Muscle layer of duodenum (tissue), 2 donors: ENCODE data around the gene SORCS2.

Source experiments
- H3K27ac ChIP-seq: one replicate; pipeline ENCODE4 v1.7.0; 2013; ENCODE audit warnings: mild to moderate bottlenecking, low read length
- H3K27me3 ChIP-seq: one replicate; pipeline ENCODE4 v1.7.0; 2013; ENCODE audit warnings: low read depth, mild to moderate bottlenecking, control low read depth, low read length
- H3K36me3 ChIP-seq, 2 donors: one replicate each; pipeline ENCODE4 v1.7.0; 2013; ENCODE audit warnings: low read length in 2 of 2, control low read depth in 1 of 2, mild to moderate bottlenecking in 1 of 2; ENCODE audit not compliant: insufficient read depth in 2 of 2, control insufficient read depth in 1 of 2
- H3K4me1 ChIP-seq, 2 donors: one replicate each; pipeline ENCODE4 v1.7.0; 2013; ENCODE audit warnings: low read length in 2 of 2, mild to moderate bottlenecking in 2 of 2, control low read depth in 1 of 2, moderate library complexity in 1 of 2; ENCODE audit not compliant: insufficient read depth in 2 of 2, control insufficient read depth in 1 of 2
- H3K4me3 ChIP-seq, 2 donors: one replicate each; pipeline ENCODE4 v1.7.0; 2013; ENCODE audit warnings: low read length in 2 of 2, low read depth in 1 of 2, mild to moderate bottlenecking in 1 of 2
- H3K9me3 ChIP-seq, 2 donors: one replicate each; pipeline ENCODE4 v1.7.0; 2013; ENCODE audit warnings: low read length in 2 of 2, control low read depth in 1 of 2, mild to moderate bottlenecking in 1 of 2; ENCODE audit not compliant: control insufficient read depth in 1 of 2
- donor health status: healthy.

The SORCS2 gene

DNA sequence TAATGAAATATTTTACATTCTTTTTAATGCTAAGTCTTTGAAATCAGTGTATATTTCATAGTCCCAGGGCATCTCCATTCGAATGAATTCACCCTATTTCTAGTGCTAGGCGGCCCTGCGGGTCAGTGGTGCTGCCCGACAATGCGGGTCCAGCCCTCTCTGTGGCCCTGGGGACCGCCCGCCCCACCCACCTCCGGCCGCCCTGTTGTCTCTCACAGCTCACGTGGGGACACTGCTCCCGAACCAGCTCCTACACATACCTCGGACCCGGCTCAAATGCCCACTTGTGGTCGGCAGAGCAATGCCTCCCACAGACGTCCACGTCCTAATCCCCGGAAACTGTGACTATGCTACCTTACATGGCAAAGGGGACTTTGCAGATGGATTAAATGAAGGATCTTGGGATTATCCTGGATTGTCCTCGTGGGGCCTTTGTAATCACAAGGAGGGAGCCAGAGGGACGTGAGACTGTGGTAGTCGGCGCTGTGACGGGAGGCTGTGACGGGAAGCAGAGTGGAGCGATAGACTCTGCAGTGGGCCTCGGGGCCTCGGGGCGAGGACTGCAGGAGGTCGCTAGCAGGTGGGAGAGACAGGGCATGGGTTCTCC, 334.7 kb downstream of the SORCS2 start:
- no peaks in the 10 kb centered on the region for H3K36me3 ChIP-seq
- no peaks in the 10 kb centered on the region for H3K27me3 ChIP-seq
- no peak overlapping the region for H3K4me3 ChIP-seq
- no peaks in the 10 kb centered on the region for H3K9me3 ChIP-seq
- H3K4me1 ChIP-seq, result no peaks in the 10 kb centered on the region
- no peak overlapping the region for H3K27ac ChIP-seq

DNA sequence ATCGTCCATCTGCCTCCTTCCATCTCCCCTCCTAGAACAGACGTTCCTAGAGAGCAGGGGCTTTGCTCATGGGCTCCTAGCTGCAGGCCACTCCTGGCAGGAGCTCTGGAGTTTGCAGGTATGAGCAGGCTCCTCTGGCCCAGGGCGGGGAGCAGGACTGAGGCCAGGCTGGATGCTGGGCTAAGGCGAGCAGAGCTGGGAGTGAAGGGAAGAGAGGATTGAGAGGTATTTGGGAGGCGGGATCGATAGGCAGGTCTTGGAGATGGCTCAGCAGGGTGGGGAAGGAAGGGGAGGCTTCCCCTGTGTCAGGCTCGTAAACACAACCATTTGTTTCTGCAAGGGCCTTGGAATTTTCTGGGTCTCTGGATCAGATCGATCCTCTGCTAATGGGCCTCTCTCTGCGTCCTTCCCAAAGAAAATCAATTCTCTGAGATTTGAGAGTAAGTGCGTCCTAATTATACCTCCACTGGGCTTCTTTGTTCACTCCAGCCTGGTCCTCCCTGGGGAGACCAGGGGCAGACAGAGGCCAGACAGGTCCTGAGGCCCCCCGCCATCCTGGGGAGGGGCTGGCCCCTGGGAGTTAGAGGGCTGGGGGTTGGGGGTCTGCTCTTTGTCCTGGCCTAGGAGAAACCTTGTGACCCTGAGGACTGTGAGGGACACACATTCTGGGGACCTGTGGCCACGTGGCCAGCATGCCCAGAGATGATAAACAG, 337.2 kb downstream of the SORCS2 start:
- H3K27me3 ChIP-seq, result no peaks in the 10 kb centered on the region
- no peak overlapping the region for H3K27ac ChIP-seq
- no peaks in the 10 kb centered on the region for H3K4me1 ChIP-seq
- no peaks in the 10 kb centered on the region for H3K9me3 ChIP-seq
- no peak overlapping the region for H3K4me3 ChIP-seq
- no peaks in the 10 kb centered on the region for H3K36me3 ChIP-seq

DNA sequence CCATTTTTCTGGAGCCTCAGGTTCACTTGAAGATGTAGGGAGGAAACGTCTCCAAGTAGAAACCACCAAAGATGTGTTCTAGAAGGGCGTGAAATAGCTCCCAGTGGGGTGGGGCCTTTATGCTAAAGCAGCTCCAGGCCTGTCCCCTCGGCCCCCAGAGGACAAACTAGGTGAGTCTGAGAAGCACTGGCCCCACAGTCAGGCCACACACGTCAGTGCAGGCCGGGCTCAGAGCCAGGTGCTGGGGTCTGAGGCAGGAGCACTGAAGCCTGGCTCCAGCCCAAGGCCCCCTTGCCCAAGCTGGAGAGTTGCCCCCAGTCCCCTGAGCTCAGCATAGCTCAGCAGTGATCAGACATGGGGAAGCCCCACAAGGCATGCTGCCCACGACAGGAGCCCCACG, 337.7 kb downstream of the SORCS2 start:
- H3K9me3 ChIP-seq, result no peaks in the 10 kb centered on the region
- no peaks in the 10 kb centered on the region for H3K27me3 ChIP-seq

DNA sequence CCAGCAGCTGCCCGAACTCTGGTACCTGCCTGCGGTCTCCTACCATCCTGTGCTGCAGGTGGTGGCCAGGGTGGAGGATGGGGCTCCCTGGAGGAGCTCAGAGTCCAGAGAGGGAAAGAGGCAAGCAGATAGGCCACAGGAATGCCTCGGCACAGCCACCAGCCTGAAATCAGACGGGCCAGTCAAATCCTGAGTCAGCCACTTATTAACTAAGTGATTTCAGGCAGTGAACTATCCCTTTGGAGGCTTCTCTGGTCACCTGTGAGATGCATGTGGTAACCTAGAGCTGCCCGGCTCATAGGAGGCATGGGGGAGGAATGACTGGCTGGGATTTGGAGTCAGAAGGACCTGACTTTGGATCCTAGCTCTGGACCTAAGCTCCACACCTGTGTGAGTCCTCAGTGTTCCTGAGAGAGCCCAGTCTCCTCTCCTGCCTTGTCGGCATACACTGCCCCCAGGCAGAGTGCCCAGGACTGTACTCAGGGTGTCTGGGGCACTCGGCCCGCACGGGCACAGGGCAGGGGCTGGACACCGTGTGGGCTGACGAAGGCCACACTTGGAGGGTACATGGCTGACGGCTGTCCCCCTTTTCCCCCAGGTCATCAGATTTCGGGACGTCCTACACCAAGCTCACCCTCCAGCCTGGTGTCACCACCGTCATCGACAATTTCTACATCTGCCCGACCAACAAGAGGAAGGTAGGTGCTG, 338.7 kb downstream of the SORCS2 start:
- H3K27me3 ChIP-seq, result no peaks in the 10 kb centered on the region

More for the DNA sequence above, 337.7 kb downstream of the SORCS2 start:
- Histone ChIP-seq H3K36me3 (no peaks in the 10 kb centered on the region), H3K4me1 (no peaks in the 10 kb centered on the region), H3K27ac (no peak overlapping the region), H3K4me3 (no peak overlapping the region)

DNA sequence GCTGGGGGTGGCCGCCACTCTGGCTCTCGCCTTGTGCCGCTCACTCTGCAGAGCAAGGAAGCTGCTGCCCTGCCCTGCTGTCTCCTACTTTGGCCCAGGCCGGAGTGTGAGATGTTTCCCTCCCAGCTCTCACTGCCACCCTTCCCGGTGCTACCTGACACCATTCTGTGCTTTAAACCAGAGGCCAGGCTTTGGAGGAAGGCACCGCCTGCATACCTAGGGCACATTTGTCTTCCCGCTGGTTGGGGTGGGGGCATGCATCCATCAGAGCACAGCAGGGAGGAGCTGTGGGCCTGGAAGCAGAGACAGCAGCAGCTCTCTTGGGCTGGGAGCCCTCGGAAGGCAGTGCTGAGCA, 339.3 kb downstream of the SORCS2 start:
- Histone ChIP-seq H3K4me3 (no peak overlapping the region), H3K27ac (no peak overlapping the region), H3K36me3 (no peaks in the 10 kb centered on the region), H3K9me3 (no peaks in the 10 kb centered on the region), H3K27me3 (no peaks in the 10 kb centered on the region), H3K4me1 (no peaks in the 10 kb centered on the region)

More for the DNA sequence above, 338.7 kb downstream of the SORCS2 start:
- Histone ChIP-seq H3K9me3 (no peaks in the 10 kb centered on the region), H3K27ac (no peak overlapping the region), H3K4me1 (no peaks in the 10 kb centered on the region), H3K36me3 (no peaks in the 10 kb centered on the region), H3K4me3 (no peak overlapping the region)

DNA sequence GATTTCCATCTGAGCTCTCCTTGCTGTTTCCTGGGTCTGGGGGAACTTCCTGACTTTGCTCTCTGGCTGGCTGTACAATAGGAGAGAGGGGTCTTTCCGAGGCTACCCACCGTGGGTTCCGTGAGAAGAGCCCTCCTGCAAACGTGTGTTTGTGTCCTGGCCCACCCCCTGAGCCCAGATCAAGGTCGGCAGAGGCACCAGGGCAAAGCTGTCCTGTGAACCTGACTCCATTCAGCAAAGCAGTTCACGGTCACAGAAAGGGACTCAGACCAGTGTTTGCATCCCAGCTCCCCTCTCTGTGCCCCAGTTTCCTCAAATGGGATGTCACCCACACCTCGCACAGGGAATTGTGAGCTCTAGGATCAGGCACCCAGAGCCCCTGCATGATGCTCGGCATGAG, 339.7 kb downstream of the SORCS2 start:
- Histone ChIP-seq H3K9me3 (no peaks in the 10 kb centered on the region), H3K27me3 (no peaks in the 10 kb centered on the region), H3K27ac (no peak overlapping the region), H3K4me1 (no peaks in the 10 kb centered on the region), H3K36me3 (no peaks in the 10 kb centered on the region), H3K4me3 (no peak overlapping the region)

DNA sequence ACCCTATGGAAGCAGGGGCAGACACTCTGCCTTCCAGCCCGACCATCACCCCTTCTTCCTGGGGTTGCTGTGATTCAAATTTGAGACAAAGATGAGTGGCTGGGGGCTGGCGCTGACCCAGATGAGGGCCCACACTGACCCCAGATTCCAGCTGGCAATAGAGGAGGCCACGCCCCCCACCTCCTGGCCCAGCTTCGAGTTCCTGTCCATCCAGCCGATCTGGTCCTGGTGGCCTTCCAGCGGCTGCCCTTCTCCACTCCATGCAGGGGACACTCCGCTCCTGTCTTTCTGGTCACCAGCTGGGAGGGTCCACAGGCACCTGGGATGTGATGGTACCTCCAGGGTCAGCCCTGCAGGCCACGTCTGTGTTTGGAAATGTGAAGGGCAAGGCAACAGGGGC, 340.9 kb downstream of the SORCS2 start:
- H3K27ac ChIP-seq, result no peak overlapping the region
- H3K4me1 ChIP-seq, result no peaks in the 10 kb centered on the region
- no peaks in the 10 kb centered on the region for H3K9me3 ChIP-seq
- H3K36me3 ChIP-seq, result no peaks in the 10 kb centered on the region
- no peaks in the 10 kb centered on the region for H3K27me3 ChIP-seq
- H3K4me3 ChIP-seq, result no peak overlapping the region

- no peaks in the 10 kb centered on the region for H3K9me3 ChIP-seq
- H3K4me3 ChIP-seq, result no peak overlapping the region
- H3K36me3 ChIP-seq, result no peaks in the 10 kb centered on the region
- no peak overlapping the region for H3K27ac ChIP-seq
- H3K4me1 ChIP-seq, result no peaks in the 10 kb centered on the region
- H3K27me3 ChIP-seq, result no peaks in the 10 kb centered on the region
Observed at GRCh38 chr4:7535094-7535493, 342.8 kb downstream of the SORCS2 start.

- H3K4me3 ChIP-seq, result no peak overlapping the region
- H3K4me1 ChIP-seq, result no peaks in the 10 kb centered on the region
- no peaks in the 10 kb centered on the region for H3K36me3 ChIP-seq
- H3K27me3 ChIP-seq, result no peaks in the 10 kb centered on the region
- H3K9me3 ChIP-seq, result no peaks in the 10 kb centered on the region
- H3K27ac ChIP-seq, result no peak overlapping the region
Observed at GRCh38 chr4:7535619-7536018, 343.3 kb downstream of the SORCS2 start.

- Histone ChIP-seq H3K9me3 (no peaks in the 10 kb centered on the region), H3K27ac (no peak overlapping the region), H3K4me3 (no peak overlapping the region), H3K27me3 (no peaks in the 10 kb centered on the region), H3K4me1 (no peaks in the 10 kb centered on the region), H3K36me3 (no peaks in the 10 kb centered on the region)
Observed at GRCh38 chr4:7536876-7537275, 344.5 kb downstream of the SORCS2 start.

DNA sequence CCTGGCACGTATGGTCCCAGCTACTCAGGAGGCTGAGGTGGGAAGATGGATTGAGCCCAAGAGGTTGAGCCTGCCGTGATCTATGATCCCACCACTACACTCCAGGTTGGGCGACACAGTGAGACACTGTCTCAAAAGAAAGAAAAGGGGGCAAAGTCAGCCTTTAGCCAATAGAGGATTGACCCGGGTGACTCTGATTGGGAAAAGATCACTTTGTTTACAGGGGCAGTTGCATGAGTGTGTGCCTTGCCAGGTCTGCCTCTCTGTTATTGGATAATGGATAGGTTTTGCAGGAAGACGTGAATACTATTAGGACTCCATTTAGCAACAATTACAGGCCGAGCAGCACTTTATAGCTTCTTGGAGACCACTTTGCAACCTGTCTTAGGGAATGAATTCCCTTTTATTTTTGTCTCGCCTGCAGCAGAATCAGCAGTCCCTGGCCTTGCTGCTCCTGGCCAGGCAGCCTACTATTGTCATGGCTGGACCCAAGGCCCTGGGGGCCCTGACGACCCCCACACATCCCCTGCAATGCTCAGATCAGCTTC, 345.6 kb downstream of the SORCS2 start:
- Histone ChIP-seq H3K4me1 (no peaks in the 10 kb centered on the region), H3K27me3 (no peaks in the 10 kb centered on the region), H3K27ac (no peak overlapping the region)

More for the DNA sequence above, 345.6 kb downstream of the SORCS2 start:
- H3K9me3 ChIP-seq, result no peaks in the 10 kb centered on the region
- no peak overlapping the region for H3K4me3 ChIP-seq
- H3K36me3 ChIP-seq, result no peaks in the 10 kb centered on the region
